Measurements from ENCODE around the gene WDR11.

Gene WDR11, protein sequence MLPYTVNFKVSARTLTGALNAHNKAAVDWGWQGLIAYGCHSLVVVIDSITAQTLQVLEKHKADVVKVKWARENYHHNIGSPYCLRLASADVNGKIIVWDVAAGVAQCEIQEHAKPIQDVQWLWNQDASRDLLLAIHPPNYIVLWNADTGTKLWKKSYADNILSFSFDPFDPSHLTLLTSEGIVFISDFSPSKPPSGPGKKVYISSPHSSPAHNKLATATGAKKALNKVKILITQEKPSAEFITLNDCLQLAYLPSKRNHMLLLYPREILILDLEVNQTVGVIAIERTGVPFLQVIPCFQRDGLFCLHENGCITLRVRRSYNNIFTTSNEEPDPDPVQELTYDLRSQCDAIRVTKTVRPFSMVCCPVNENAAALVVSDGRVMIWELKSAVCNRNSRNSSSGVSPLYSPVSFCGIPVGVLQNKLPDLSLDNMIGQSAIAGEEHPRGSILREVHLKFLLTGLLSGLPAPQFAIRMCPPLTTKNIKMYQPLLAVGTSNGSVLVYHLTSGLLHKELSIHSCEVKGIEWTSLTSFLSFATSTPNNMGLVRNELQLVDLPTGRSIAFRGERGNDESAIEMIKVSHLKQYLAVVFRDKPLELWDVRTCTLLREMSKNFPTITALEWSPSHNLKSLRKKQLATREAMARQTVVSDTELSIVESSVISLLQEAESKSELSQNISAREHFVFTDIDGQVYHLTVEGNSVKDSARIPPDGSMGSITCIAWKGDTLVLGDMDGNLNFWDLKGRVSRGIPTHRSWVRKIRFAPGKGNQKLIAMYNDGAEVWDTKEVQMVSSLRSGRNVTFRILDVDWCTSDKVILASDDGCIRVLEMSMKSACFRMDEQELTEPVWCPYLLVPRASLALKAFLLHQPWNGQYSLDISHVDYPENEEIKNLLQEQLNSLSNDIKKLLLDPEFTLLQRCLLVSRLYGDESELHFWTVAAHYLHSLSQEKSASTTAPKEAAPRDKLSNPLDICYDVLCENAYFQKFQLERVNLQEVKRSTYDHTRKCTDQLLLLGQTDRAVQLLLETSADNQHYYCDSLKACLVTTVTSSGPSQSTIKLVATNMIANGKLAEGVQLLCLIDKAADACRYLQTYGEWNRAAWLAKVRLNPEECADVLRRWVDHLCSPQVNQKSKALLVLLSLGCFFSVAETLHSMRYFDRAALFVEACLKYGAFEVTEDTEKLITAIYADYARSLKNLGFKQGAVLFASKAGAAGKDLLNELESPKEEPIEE

DNA sequence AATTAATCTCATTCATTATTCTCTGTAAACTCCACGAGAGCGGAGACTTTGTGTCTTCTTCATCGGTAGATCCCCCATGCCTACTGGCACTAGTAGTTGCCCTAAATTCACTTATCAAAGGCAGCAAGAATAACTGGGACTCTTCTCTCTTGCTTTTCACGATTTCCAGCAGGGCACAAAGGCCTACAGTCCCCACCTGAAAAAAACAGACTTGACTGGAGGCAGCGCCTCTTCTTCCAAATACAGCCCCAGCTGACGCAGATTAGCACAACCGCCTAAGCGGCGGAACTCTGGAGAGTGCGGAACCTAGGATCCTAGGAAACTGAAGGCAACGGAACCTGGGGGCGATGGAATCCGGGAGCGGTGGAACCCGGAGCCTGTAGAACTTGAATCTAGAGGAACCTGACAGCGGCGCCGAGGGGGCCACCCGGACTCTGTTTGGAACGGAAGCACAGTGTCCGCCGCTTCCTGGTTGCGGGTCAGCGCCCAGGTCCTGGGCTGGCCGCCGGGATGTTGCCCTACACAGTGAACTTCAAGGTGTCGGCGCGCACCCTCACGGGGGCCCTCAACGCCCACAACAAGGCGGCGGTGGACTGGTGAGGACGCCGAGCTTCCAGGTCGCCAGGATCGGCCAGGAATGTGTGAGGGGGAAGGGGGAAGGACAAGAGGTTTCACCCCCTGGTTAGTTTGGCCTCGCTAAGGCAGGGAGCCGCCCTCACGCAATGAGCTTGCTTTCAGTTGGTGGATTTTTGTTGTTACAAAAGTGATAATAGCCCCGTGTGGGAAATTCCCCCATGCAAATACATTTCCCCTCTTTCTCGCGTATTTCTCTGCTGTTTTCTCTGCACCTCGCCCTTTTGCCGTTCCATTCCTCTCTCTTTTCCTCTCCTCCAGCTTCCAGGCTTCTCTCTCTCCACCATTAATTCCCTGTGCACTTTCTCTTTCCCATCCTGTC is at the start of gene WDR11:
Gene WDR11, plus strand, starts transcription at position 452 of the 955 bp plus-strand sequence. Its CDS starts 59 bp downstream, at position 511.
- peak; percentile 86 for DNase-seq

DNA sequence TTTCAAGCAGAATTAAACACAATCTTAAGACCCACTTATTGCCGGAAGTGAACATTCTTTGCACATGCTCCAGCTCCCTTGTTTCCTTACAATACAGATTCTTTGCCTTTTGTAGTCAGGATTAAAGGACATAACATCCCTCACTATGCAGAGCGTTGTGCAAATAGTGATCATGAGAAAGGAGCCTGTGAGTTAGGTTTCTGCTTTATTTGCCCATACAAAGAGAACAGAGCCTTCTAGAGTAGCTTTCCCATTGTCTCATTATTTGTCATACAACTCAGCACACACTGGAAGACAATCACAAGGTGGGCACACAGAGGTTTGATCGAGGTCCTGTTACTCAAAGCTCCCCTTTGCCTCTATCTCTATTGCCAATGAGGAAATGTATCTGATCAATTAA is 48.2 kb upstream of the WDR11 start:
- no peak for DNase-seq

DNA sequence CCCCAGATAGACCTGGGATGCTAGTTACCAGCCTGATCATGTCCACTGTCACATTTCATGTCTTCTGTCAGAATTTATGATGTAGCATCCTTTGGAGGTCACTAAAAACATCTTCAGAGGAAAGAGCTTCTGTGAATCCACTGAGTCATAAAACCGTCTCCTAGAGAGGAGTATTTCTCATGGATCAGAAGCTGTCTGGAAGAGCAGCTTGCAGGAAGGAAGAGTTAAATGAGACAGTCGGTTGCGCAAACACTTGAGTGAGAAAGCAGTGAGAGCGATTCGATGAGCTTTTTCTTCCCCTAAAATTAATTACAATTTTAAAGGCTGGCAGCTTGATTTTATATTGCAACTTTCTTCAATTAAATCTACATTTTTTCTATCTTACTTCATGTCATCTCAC is 47.2 kb upstream of the WDR11 start:
- no peak for DNase-seq

DNA sequence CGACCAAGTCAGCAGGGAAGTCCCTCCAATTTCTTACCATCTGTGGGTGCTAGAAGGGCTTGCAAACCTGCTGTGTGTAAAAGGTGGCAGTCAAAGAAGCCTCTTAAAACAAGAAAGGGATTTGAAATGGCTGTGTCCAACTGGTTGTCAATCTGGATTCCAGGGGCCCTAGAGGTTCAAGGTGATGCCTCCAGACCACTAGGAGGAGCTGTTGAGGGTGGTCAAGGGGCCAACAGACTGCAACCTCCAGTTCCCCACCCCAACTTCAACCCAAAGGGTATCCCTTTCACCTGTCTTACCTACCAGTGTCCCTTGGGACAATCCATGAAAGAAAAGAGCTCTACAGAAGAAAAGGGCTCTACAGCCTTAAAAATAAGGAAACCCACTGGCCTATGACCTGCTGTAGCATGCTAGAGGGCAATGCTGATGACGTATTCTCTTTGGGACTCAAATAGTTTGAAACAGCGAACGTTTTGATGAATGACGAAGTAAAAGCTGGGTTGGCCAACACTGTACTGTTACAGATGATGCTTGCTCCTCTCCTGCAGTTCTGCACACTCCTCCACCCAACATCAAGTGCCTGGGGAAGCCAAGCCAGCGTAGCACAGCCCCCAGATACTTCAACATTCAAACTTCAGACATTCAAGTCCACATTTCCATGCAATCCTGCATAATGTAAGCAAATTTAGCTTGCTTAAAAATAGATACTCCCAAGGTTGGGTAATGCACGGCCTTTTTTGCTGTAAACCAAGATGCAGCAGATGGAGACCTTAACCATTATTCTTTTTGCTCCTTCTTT is 45.9 kb upstream of the WDR11 start:
- no peak for DNase-seq

DNA sequence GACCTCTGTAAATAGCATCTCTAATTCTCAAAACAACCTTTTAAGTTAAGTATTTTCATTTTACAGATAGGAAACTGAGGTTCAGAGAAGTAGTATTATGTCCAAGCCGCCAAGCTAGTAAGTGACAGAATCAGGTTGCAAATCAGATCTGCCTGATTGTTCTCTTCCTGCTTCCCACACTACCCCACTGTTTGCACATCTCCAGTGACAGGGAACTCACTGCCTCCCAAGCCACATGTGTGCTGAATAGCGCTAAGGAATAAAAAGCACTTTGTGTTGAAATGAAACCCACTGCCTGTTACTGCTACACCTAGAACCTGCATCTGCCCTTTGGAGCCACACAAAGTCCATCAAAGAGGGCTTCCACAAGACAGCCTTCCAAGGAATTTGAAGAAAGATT is 45.1 kb upstream of the WDR11 start:
- DNase-seq = no peak

DNA sequence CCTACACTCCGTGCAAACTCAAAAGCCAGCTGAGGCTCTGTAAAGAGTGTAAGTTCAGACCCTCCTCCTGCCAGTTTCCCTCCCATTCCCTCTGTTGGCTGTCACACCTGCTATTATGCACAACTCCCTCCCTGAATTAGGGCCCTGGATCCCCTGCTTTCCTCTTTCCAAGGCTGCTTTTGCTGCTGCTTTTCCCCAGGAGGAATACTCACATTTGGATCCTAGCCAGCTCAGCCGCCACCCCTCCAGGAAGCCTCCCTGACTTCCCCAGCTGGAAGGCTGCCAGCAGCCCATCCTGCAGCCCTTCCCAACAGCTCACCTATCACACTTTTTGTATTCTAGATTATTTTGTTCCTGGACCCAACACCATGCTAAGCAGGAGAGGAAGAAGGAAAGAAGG is 40.9 kb upstream of the WDR11 start:
- DNase-seq = no peak

DNA sequence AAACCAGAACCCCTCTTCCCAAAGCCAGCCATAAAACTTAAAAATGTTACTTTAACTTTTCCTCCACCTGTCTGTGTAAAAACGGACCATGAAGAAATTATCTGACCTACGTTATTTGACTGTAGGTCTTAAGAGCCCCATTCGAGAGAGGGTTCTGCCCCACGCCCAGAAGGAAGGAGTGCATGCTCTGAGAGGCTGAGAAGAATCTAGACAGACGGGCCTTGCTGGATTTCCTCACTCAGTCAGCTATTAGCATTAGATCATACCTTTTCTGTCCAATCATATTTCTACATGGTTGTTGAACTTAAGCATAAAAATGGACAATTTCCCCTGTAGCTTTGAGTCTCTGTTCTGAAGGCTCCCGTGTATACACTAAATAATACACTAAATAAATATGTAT is 38.1 kb upstream of the WDR11 start:
- DNase-seq = no peak

DNA sequence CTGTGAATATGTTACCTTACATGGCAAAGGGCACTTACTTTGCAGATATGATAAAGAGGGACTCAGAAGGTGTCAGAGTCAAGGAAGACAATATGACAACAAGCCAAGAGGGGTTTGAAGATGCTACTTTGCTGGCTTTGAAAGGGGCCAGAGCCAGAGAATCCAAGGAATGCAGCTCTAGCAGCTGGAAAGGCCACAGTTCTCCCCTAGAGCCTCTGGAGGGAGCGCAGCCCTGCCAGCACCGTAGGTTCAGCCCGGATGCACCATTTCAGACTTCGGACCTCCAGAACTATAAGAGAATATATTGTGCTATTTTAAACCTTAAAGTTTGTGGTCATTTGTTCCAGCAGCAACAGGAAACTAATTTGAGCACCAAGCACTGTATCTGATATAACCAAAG is 32.9 kb upstream of the WDR11 start:
- no peak for DNase-seq

DNA sequence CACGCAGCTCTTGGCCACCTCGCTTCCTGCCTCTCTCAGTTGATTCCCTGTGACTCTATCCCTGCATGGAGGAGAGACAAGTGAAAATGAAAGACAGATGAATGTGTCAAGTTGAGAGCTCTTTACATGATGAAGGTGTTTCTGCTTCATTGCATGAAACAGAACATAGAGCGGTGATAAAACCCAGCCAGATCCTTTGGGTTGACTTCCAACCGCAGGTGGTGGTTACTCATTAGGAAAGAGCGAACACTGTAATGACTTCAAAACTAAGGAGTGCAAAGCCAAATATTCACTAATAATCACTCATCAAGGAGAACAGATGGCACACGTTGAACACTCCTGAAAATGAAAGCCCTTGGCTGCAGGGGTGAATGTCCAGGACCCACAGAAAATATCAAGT is 31.8 kb upstream of the WDR11 start:
- no peak for DNase-seq

DNA sequence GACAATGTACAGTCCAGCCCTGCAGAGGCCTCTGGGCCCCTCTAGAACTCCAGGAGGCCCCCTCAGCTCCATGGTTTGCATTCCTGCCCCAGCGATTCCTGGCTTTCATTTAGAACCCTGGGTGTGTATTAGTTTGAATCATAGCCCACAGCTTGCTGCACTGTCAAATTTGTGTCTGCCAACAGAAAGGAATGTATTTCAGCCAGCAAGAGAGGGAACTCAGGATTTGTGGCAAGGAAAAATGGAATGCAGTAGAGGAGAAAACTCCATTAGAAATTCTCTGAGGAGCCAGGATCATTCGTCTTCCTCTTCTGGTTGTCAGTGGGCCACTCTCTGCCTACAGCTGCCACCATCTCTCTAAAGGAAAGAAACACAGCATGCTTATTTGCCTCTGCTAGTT is 27.9 kb upstream of the WDR11 start:
- no peak for DNase-seq

DNA sequence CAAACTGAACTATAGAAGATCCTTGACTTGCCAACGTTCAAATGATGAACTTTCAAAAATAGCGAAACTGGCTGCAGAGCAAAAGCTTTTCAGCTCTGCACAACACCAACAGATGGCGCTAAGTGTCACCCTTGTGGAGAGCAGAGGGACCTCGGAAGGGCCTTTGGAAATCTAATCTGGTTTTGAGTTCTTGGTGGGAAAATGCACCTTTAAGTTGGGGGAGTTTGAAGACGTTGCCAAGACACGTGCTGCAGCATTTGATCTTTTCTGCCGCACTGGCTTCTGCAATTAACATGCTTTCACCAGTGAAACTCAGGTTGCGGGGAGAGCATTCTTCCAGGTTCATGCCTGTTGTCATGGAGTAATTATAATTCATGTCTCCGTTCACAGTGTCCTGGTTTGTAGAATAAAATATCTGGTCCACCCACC is 26.3 kb upstream of the WDR11 start:
- DNase-seq = peak; percentile 34

DNA sequence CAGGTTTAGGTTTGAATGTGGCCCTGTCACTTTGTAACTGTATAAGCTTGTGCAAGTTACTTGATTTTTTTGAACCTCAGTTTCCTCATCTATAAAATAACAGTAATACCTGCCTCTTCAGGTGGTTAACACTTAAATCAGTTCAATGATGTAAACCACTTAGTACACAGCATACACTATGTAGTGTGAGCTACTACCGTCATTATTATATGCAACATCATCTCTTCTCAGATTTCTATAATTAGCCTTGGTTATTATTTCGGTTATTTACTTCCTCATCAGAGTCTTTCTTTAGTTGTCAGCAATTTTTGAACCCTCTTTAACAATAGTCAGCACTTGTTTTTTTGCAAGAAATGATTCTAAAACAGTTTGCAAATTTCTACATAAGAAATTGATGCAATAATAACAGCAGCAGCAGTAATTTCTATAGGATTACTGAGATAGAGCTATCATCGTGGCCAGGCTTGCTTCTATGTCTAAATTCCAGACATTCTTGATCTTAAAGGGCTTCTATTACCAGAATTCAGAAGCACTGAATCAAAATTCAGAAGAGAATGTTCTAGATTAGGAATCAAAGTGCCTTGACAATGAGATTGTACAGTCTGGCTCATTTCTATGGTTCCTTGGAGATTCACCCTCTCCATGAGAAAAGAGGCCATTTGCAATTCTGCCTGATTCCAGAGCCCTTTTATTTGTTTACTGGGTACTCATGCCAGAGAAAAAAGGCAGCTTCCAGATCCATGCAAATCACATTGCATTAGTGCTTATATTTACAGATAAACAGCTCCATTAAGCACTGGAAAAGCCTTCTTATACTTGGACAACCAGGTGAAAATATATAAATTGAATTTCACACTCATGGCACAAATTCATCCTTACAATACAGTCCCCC is 25.0 kb upstream of the WDR11 start:
- DNase-seq = no peak

DNA sequence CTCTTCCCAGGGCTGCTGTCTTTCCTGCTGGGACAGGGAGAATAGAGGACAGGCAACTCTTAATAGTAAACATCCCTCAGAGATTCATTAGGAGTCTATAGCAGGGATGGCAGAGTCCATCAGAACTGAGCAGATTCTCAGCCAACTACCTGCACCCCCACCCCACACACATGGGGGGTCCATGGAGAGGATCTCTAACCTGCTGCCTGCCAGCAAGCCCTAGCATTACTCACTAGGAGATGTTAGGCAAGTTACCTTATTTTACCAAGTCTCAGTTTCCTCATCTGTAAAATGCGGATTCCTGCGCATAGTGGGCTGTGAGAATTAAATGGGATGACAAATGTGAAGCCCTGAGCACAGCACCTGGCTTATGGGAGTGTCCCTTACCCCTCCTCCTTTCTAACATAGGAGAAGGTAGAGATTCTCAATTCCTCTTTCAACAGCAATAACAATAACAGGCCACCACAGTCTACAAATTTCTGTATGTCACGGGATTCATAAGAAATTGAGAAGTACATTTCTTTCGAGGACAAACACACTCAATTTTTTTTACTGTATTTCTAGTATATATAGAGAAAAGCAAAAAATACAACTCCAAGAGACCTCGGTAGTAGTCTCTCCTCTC is 23.8 kb upstream of the WDR11 start:
- DNase-seq = no peak

DNA sequence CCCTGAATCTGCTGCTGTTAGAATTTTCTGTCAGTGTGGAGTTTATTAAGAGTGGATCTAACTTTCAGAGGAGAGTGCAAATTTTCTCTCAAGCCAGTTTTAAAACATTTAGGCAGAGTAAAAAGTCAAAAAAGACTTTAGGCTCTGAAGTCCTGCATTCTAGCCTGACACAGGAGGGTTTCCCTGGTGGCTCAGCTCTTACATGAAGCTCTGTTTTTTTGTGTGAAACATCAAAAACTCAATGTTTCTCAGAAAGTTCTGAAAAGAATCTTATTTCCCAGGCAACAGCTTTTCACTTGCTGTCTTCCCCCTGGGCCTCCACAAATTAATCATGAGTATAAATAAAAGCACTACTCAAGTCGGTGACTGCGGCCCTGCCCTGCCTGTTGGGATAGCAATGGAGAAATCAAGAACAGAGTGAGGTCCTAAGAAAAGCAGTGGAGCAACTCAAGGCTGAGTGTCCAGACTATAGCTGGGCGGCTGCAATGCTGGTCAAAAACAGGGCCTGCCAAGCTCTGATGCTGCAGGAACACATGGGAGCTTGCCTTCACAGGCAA is 22.3 kb upstream of the WDR11 start:
- no peak for DNase-seq

DNA sequence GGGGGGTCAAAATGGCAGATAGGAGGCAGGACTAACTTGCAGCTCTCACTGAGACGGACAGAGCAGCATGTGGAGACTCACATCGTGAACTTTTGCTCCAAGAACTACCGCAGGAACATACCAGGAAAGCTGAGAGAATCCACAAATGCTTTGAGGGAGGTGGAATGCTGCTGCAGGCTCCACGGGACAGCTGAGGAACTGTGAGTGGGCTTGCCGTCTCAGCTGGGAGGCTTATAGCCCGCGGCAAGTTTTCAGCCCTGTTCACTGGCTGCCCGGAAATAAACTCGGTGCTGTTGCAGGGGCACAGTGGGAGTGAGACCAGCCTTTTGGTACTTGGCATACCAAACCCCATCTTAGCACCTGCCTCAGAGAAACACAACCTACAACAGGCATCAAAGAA is 19.1 kb upstream of the WDR11 start:
- DNase-seq = no peak

DNA sequence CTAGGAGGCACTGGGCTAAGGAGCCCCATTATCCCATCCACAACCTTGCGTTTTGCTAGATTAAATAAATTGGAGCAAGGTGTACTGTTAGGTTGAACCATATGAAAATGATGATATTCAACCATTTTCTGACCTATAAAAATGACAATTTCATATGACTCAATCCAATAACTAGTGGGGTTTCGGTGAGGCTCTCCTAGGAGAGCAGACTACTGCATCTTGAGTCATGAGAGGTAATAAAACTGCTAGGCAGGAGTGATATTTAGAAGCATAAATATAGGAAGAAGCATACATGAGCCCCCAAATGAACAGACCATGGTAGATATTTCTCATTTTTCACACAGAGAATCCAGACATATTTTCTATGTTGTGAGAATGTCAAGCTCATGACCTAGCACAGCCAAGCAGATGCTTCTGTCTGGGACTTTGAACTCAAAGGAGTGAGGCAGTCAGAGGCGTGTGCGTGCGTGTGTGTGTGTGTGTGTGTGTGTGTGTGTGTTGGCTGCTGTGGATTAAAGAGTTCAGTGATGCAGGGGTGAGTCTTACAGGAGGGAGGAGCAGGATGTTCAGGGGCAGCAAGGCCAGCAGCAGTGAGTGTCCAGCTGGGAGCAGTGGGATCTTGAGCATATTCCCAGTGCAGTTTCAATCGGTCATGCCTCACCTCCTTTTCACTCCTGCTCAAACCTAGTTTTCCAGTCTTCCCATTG is 17.8 kb upstream of the WDR11 start:
- DNase-seq = no peak

DNA sequence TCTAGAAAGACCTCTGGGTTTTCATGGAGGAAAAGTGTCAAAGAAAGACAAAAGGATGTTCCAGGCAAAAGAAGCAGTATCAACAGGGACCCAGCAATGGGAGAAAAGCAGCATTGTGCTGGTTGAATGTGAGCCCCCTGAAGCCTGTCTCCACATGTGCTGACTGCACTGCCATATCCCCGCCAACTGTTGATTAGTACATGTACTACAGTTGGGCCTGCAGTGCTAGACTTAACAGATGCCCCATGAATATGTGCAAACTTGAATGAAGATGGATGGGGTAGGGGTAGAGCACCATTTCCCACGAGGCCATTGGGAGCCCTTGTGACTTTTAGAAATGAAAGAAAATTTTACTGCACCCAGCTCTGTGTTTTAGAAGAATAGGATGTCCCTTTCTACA is 15.6 kb upstream of the WDR11 start:
- no peak for DNase-seq

DNA sequence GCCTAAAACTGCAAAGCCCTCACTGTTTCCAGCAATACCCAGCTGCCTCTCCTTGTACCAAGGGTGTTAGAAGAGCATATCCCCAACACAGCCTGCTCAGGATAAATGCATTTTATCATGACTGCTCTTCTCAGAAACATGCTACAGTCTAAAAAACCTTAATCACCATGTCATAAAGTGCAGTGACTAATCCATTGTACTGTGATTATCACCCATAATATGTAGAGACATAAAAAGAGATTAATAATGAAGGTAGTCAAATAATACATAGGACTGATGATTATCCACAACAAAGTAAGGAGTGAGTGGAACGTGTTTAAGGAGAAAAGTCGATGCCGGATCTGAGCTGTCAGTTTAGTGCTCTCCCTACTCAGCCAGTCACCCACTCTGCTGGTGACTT is 12.2 kb upstream of the WDR11 start:
- no peak for DNase-seq

Data from activated CD4-positive, alpha-beta T cell treated with anti-CD3 and anti-CD28 coated beads, Interleukin-2, Interleukin-6, amounts not matched to agents 100 ng/mL and 50 ng/mL, durations not matched to agents 16 hours and 8 hours (primary cell).